Endodermal cell (in vitro differentiated cells): ENCODE data around the gene PFKL. TPM values are rescaled to one million over a fixed set of nuclear protein-coding genes. Genes with fewer than 3 reads are reported as not detected.

Source experiments
- DNase-seq: peaks from one replicate; pipeline ENCODE4 v3.0.0-alpha.2; 2017
- H3K27ac ChIP-seq: 2 replicates; pipeline ENCODE4 v1.5.1; 2013; ENCODE audit warnings: mild to moderate bottlenecking, low read depth, low read length, moderate library complexity
- H3K27me3 ChIP-seq: 2 replicates; pipeline ENCODE4 v1.6.1; 2013; ENCODE audit warnings: mild to moderate bottlenecking, low read length, moderate library complexity; ENCODE audit not compliant: insufficient read depth, control insufficient read depth, poor library complexity, severe bottlenecking
- H3K36me3 ChIP-seq: 2 replicates; pipeline ENCODE4 v1.7.0; 2013; ENCODE audit warnings: mild to moderate bottlenecking, low read length, moderate library complexity; ENCODE audit not compliant: control insufficient read depth, insufficient read depth
- H3K4me1 ChIP-seq: one replicate; pipeline ENCODE4 v1.7.0; 2013; ENCODE audit warnings: low read length; ENCODE audit not compliant: control insufficient read depth, insufficient read depth
- H3K4me3 ChIP-seq: 2 replicates; pipeline ENCODE4 v1.5.1; 2013; ENCODE audit warnings: mild to moderate bottlenecking, low read length, moderate library complexity
- H3K9ac ChIP-seq: 2 replicates; pipeline ENCODE4 v1.6.1; 2013; ENCODE audit warnings: mild to moderate bottlenecking, low read length, moderate library complexity; ENCODE audit not compliant: poor library complexity, severe bottlenecking; ENCODE audit errors: extremely low read depth
- H3K9me3 ChIP-seq: 2 replicates; pipeline ENCODE4 v1.6.1; 2013; ENCODE audit warnings: mild to moderate bottlenecking, low read length, moderate library complexity; ENCODE audit not compliant: control insufficient read depth
- H3K27ac Mint-ChIP-seq: 2 replicates; pipeline ENCODE4 v1.8.0; 2020; ENCODE audit warnings: mixed read lengths
- H3K27me3 Mint-ChIP-seq: 2 replicates; pipeline ENCODE4 v1.8.0; 2021; ENCODE audit warnings: mild to moderate bottlenecking, mixed read lengths; ENCODE audit not compliant: insufficient read depth
- H3K36me3 Mint-ChIP-seq: 2 replicates; pipeline ENCODE4 v1.8.0; 2020; ENCODE audit warnings: low read depth, mixed read lengths
- H3K4me1 Mint-ChIP-seq: 2 replicates; pipeline ENCODE4 v1.8.0; 2020; ENCODE audit warnings: mixed read lengths
- H3K4me3 Mint-ChIP-seq: 2 replicates; pipeline ENCODE4 v1.8.0; 2020; ENCODE audit warnings: mild to moderate bottlenecking, moderate library complexity, mixed read lengths
- H3K9me3 Mint-ChIP-seq: 2 replicates; pipeline ENCODE4 v1.8.0; 2020; ENCODE audit warnings: mild to moderate bottlenecking, mixed read lengths
- WGBS, 2 experiments: methylation state at CpG; one replicate each; pipeline versions ENCODE4 v1.1.5 to v1.1.7; 2013; ENCODE audit warnings: missing lambda C conversion rate in 2 of 2, mixed read lengths in 1 of 2; ENCODE audit not compliant: insufficient coverage in 1 of 2, insufficient read length in 1 of 2; 5-methylcytosine and 5-hydroxymethylcytosine counted together
- total RNA-seq, 2 donors: library from RNA; stranded (reverse); fragmentation: NEBNext Ultra II Directional in 1 of 2; extraction: Animal tissue kit (Norgen Biotek cat#: 25700) in 1 of 2; gene quantifications; 2 replicates in 1 of 2; 3 replicates in 1 of 2; pipeline ENCODE4 v1.2.1, GENCODE V29; 2021
- TF ChIP-seq, protein P1 (sequence below): fragments of 200-600 bp; sonication (generic); conservative IDR thresholded peaks from 2 replicates; pipeline ENCODE4 v1.5.0; 2021; ENCODE audit warnings: antibody characterized with exemption, mild to moderate bottlenecking

Gene PFKL
- total RNA-seq, 2 donors from 2014 or later, result 195 to 198 TPM

DNA sequence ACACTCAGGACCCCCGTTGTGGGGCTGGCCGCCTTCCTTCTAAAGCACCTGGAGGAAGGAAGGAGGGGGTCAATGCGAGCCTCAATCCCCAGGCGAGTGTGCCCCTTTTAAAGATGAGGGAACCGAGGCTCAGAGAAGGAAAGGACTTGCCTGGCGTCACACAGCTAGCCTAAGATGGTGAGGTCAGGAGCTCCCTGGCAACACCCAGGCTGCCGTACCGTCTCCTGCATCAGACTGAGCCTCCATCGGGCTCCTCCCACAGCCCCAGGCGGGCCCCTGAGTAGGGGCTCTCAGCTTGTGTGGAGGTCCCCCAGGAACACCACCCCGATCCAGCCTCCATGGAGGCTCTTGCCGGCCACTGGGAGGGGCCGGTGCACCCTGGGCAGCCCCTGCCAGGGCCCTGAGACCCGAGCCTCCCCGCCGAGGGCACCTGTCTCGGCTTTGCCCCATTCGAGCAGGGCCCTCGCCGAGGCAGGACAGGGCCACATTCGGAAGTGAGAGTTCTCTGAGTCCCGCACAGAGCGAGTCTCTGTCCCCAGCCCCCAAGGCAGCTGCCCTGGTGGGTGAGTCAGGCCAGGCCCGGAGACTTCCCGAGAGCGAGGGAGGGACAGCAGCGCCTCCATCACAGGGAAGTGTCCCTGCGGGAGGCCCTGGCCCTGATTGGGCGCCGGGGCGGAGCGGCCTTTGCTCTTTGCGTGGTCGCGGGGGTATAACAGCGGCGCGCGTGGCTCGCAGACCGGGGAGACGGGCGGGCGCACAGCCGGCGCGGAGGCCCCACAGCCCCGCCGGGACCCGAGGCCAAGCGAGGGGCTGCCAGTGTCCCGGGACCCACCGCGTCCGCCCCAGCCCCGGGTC, 14.5 kb upstream of the PFKL start, which contains the start of gene AIRE:
Gene AIRE, plus strand, starts transcription at position 739 of the 855 bp plus-strand sequence. CDS start 131 bp downstream, outside the sequence.
- Histone ChIP-seq H3K36me3 (no peaks in the 10 kb centered on the region), H3K9me3 (no peaks in the 10 kb centered on the region), H3K27me3 (no peaks in the 10 kb centered on the region), H3K4me1 (peaks cover 24% of the 10 kb centered on the region), H3K9ac (no peak within 1 kb of the TSS), H3K4me3 (no peak within 1 kb of the TSS), H3K27ac (no peak within 1 kb of the TSS)
- peaks cover 23% of the 10 kb centered on the region for H3K4me1 Mint-ChIP-seq
- 52 to 58% methylated on average over 24 to 56 of the region's 56 CpGs for WGBS, 2 experiments
- DNase-seq, result peak; percentile 78
- no peaks in the 10 kb centered on the region for H3K9me3 Mint-ChIP-seq
- TF ChIP-seq, protein P1, sequence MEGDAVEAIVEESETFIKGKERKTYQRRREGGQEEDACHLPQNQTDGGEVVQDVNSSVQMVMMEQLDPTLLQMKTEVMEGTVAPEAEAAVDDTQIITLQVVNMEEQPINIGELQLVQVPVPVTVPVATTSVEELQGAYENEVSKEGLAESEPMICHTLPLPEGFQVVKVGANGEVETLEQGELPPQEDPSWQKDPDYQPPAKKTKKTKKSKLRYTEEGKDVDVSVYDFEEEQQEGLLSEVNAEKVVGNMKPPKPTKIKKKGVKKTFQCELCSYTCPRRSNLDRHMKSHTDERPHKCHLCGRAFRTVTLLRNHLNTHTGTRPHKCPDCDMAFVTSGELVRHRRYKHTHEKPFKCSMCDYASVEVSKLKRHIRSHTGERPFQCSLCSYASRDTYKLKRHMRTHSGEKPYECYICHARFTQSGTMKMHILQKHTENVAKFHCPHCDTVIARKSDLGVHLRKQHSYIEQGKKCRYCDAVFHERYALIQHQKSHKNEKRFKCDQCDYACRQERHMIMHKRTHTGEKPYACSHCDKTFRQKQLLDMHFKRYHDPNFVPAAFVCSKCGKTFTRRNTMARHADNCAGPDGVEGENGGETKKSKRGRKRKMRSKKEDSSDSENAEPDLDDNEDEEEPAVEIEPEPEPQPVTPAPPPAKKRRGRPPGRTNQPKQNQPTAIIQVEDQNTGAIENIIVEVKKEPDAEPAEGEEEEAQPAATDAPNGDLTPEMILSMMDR, result no peak
- H3K4me3 Mint-ChIP-seq, result no peak within 1 kb of the TSS
- no peaks in the 10 kb centered on the region for H3K36me3 Mint-ChIP-seq
- peaks cover 4% of the 10 kb centered on the region for H3K27me3 Mint-ChIP-seq
- no peak within 1 kb of the TSS for H3K27ac Mint-ChIP-seq

DNA sequence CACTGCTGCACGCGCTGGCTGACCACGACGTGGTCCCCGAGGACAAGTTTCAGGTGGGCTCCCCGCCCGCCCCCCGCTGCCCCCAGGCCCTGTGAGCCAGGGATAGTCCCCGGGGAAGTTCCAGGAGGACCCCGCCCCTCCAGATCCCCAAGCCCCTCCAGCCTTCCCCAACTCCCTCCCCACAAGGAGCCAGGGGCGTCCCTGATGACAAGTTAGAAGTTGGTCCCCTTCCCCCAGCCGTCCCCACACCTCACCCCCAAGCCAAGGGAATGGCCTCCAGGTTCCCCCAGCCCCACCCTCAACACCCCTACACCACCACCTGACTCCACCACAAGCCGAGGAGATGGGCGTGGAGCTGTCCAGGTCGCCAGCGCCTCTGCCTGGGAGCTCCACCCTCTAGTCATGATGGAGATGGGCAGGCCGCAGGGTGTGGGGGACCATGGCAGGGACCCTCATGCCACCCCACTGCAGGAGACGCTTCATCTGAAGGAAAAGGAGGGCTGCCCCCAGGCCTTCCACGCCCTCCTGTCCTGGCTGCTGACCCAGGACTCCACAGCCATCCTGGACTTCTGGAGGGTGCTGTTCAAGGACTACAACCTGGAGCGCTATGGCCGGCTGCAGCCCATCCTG, 13.7 kb upstream of the PFKL start:
- Histone ChIP-seq H3K27ac (no peak overlapping the region), H3K4me3 (no peak overlapping the region), H3K27me3 (no peaks in the 10 kb centered on the region), H3K4me1 (peaks cover 24% of the 10 kb centered on the region), H3K9ac (no peak overlapping the region), H3K36me3 (no peaks in the 10 kb centered on the region), H3K9me3 (no peaks in the 10 kb centered on the region)
- no peak overlapping the region for H3K27ac Mint-ChIP-seq
- H3K27me3 Mint-ChIP-seq, result peaks cover 4% of the 10 kb centered on the region
- no peaks in the 10 kb centered on the region for H3K36me3 Mint-ChIP-seq
- no peak overlapping the region for H3K4me3 Mint-ChIP-seq
- peaks cover 23% of the 10 kb centered on the region for H3K4me1 Mint-ChIP-seq
- TF ChIP-seq, protein P1, result no peak
- 74 to 90% methylated on average over 11 to 21 of the region's 21 CpGs for WGBS, 2 experiments
- no peaks in the 10 kb centered on the region for H3K9me3 Mint-ChIP-seq
- no peak for DNase-seq

DNA sequence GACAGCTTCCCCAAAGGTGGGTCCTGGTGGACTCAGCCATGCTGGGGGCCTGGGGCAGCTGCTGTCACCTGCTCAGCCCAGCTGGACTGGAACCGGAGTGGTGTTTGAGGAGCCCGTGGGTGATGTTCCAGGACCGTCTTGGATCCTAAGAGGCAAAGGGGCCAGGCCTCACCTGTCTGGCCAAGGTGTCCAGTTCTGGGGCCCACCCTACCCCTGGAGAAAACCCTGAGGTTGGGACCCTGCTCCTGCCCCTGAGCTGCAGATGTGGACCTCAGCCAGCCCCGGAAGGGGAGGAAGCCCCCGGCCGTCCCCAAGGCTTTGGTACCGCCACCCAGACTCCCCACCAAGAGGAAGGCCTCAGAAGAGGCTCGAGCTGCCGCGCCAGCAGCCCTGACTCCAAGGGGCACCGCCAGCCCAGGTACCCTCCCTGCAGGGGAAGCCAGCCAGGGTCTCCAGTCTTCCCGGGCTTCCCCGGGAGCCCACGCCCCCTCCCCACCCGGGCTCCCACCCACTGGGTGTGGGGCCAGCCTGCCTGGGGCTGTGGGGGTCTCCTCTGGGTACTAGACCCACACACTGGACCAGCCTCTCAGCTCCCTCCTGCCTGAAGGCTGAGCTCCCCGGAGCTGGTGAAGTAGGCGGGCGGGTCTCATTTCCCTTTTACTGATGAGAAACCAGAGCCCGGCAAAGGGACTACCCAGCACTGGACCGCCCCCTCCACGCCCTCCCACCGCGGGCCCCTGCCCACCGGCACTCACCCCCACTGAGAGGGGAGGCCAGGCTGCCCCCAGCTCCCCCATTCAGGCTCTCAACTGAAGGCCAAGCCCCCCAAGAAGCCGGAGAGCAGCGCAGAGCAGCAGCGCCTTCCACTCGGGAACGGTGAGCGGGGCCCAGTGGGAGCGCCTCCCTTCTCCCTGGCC, 12.9 kb upstream of the PFKL start:
- Histone ChIP-seq H3K4me3 (no peak overlapping the region), H3K27me3 (no peaks in the 10 kb centered on the region), H3K36me3 (no peaks in the 10 kb centered on the region), H3K4me1 (peaks cover 24% of the 10 kb centered on the region), H3K9ac (no peak overlapping the region), H3K9me3 (no peaks in the 10 kb centered on the region), H3K27ac (no peak overlapping the region)
- Mint-ChIP-seq H3K4me3 (no peak overlapping the region), H3K27me3 (peaks cover 4% of the 10 kb centered on the region), H3K4me1 (peaks cover 23% of the 10 kb centered on the region), H3K27ac (no peak overlapping the region), H3K36me3 (no peaks in the 10 kb centered on the region), H3K9me3 (no peaks in the 10 kb centered on the region)
- DNase-seq, result no peak
- 90 to 95% methylated on average over 10 to 31 of the region's 31 CpGs for WGBS, 2 experiments
- TF ChIP-seq, protein P1, result no peak
